VCaP (cell line): ENCODE results near the gene PTMA.

Experiments
- H3K27ac ChIP-seq: fragments of 450-650 bp; 2 replicates; pipeline ENCODE4 v1.5.1; 2017
- CTCF ChIP-seq: fragments of 450-650 bp; conservative IDR thresholded peaks from 2 replicates; pipeline ENCODE4 v1.5.1; 2017; ENCODE audit warnings: mild to moderate bottlenecking, moderate library complexity

Gene PTMA

GRCh38 chr2:231708773-231709635 lies 679 bp downstream of the PTMA start:
- peak overlapping the region; percentile 95 for H3K27ac ChIP-seq
- TF ChIP-seq CTCF: no peak; the same call in 1 of the 2 replicates

GRCh38 chr2:231709636-231709980 lies 1.3 kb downstream of the PTMA start:
- TF ChIP-seq CTCF: no peak
- peak overlapping the region; percentile 95 for H3K27ac ChIP-seq

- TF ChIP-seq CTCF: peak; percentile 94
- peak overlapping the region; percentile 95 for H3K27ac ChIP-seq
Measured at GRCh38 chr2:231709981-231710798, 1.9 kb downstream of the PTMA start.

- H3K27ac ChIP-seq: peak overlapping the region; percentile 95
- TF ChIP-seq CTCF: no peak
Measured at GRCh38 chr2:231710799-231711676, 2.7 kb downstream of the PTMA start.

GRCh38 chr2:231711677-231712450 lies 3.5 kb downstream of the PTMA start:
- H3K27ac ChIP-seq: peak overlapping the region; percentile 95
- no peak for TF ChIP-seq CTCF

GRCh38 chr2:231712451-231713021 lies 4.2 kb downstream of the PTMA start:
- peak overlapping the region; percentile 95 for H3K27ac ChIP-seq

GRCh38 chr2:231713406-231713729 lies 5.0 kb downstream of the PTMA start:
- peak overlapping the region; percentile 25; the same call in 1 of the 2 replicates for H3K27ac ChIP-seq
